ENCODE measurements around the gene CYP24A1. TPM values are rescaled to one million over a fixed set of nuclear protein-coding genes. Genes with fewer than 3 reads are reported as not detected.
A peak's percentile ranks its signal among the peaks of the same experiment; 100 is the strongest.

The CYP24A1 gene
- total and polyA plus RNA-seq, 2 of the 13 experiments (the other 11 are each of a cell fraction or from before 2014, with no cell fraction given) = 9.4 to 32.7 TPM

DNA sequence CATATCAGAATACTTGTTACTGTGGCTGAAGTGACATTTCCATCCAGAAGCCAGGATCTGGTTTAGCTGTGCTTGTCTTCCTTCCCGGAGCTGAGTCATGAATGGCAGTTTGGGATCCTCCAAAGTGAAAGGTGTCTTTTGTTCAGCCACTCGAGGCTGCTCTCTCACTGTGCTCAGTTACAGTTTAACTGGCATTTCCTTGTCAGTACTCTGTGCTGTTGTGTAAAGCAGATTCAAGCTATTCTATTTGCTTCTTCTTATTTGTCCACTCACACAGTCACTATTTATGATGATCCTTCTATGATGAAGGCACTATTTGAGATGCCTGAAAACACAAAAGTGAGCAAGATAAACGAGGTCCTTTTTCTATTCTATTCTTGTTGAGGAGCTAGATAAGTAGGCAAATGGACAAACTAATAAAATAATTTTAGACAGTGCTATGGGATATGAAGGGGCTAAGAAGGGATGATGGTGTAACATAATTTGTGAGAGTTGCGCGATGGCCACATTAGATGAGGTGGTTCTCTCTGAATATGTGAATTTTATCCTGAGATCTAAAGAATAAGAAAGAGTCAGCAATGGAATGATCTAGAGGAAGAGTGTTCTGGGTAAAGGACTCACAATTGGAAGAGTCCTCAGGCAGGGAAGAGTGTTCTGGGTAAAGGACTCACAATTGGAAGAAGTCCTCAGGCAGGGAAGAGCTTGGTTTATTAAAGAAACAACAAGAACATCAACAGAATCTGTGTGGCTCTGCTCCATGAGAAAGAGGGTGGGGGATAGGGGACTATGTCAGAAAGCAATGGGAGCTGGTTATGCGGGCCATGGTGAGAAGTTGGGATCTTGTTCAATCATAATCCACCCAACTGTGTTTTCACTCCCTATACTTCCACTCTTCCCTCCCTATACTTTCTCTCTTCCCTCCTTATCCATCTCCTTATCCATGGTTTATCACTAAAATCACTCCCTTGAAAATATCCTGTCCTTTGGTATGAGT, 40.1 kb downstream of the CYP24A1 start (continued):
- TF ChIP-seq, protein P1, sequence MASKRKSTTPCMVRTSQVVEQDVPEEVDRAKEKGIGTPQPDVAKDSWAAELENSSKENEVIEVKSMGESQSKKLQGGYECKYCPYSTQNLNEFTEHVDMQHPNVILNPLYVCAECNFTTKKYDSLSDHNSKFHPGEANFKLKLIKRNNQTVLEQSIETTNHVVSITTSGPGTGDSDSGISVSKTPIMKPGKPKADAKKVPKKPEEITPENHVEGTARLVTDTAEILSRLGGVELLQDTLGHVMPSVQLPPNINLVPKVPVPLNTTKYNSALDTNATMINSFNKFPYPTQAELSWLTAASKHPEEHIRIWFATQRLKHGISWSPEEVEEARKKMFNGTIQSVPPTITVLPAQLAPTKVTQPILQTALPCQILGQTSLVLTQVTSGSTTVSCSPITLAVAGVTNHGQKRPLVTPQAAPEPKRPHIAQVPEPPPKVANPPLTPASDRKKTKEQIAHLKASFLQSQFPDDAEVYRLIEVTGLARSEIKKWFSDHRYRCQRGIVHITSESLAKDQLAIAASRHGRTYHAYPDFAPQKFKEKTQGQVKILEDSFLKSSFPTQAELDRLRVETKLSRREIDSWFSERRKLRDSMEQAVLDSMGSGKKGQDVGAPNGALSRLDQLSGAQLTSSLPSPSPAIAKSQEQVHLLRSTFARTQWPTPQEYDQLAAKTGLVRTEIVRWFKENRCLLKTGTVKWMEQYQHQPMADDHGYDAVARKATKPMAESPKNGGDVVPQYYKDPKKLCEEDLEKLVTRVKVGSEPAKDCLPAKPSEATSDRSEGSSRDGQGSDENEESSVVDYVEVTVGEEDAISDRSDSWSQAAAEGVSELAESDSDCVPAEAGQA (IDR thresholded peaks at IDR 0.05; ENCODE audit: low read depth) = peak; percentile 61
- TF ChIP-seq, protein P1 (CRISPR knock-in tag; IDR thresholded peaks at IDR 0.05; ENCODE audit: borderline replicate concordance) = 0 out of 2 replicates have a peak, but pooled peaks have one; percentile 83
- TF ChIP-seq, protein P2, sequence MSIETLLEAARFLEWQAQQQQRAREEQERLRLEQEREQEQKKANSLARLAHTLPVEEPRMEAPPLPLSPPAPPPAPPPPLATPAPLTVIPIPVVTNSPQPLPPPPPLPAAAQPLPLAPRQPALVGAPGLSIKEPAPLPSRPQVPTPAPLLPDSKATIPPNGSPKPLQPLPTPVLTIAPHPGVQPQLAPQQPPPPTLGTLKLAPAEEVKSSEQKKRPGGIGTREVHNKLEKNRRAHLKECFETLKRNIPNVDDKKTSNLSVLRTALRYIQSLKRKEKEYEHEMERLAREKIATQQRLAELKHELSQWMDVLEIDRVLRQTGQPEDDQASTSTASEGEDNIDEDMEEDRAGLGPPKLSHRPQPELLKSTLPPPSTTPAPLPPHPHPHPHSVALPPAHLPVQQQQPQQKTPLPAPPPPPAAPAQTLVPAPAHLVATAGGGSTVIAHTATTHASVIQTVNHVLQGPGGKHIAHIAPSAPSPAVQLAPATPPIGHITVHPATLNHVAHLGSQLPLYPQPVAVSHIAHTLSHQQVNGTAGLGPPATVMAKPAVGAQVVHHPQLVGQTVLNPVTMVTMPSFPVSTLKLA (IDR thresholded peaks at IDR 0.05) = no peak
- peak; percentile 54; the same call in 1 of the 2 replicates for TF ChIP-seq ZNF264 (CRISPR knock-in tag; IDR thresholded peaks at IDR 0.05)
- no peak for TF ChIP-seq ZNF550 (CRISPR knock-in tag; IDR thresholded peaks at IDR 0.05; ENCODE audit: borderline replicate concordance)
- peak; percentile 57; the same call in 1 of the 2 replicates for TF ChIP-seq TFDP1 (CRISPR knock-in tag; IDR thresholded peaks at IDR 0.05; ENCODE audit: borderline replicate concordance)
- peak; percentile 97 for TF ChIP-seq MEIS2 (CRISPR knock-in tag; IDR thresholded peaks at IDR 0.05)
- TF ChIP-seq SAP130 (CRISPR knock-in tag; IDR thresholded peaks at IDR 0.05; ENCODE audit: low read depth) = peak; percentile 78
- TF ChIP-seq GATAD2A (CRISPR knock-in tag; IDR thresholded peaks at IDR 0.05) = peak; percentile 94
- TF ChIP-seq ZNF792 (CRISPR knock-in tag; IDR thresholded peaks at IDR 0.05) = 0 out of 2 replicates have a peak, but pooled peaks have one; percentile 48
- peak; percentile 88 for TF ChIP-seq PRDM10 (CRISPR knock-in tag; IDR thresholded peaks at IDR 0.05; ENCODE audit: low read depth)
- TF ChIP-seq, protein P3, sequence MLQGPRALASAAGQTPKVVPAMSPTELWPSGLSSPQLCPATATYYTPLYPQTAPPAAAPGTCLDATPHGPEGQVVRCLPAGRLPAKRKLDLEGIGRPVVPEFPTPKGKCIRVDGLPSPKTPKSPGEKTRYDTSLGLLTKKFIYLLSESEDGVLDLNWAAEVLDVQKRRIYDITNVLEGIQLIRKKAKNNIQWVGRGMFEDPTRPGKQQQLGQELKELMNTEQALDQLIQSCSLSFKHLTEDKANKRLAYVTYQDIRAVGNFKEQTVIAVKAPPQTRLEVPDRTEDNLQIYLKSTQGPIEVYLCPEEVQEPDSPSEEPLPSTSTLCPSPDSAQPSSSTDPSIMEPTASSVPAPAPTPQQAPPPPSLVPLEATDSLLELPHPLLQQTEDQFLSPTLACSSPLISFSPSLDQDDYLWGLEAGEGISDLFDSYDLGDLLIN (CRISPR knock-in tag; IDR thresholded peaks at IDR 0.05; ENCODE audit: borderline replicate concordance) = no peak
